B cell (primary cell): ENCODE data around the gene SLC10A6. TPM values are rescaled to one million over a fixed set of nuclear protein-coding genes. Genes with fewer than 3 reads are reported as not detected.

ENCODE experiments used
- ATAC-seq: fragments of 200-7000 bp; cut with Tn5 transposase; one replicate; pipeline ENCODE4 v1.10.0; 2021; ENCODE audit warnings: low read depth, mild to moderate bottlenecking, moderate number of reproducible peaks, moderate library complexity
- CTCF ChIA-PET: fragments of 350-600 bp; sonication (Branson Sonifier 250); formaldehyde crosslinking; loops from one replicate; lab custom pipeline; 2021; ENCODE audit warnings: antibody characterized with exemption, inconsistent platforms; lab: Charles Lee
- POLR2A ChIA-PET: fragments of 350-600 bp; sonication (Branson Sonifier 250); formaldehyde crosslinking; loops from one replicate; lab custom pipeline; 2021; ENCODE audit warnings: antibody characterized with exemption; lab: Charles Lee
- DNase-seq: peaks from one replicate; pipeline ENCODE4 v3.0.0; 2013
- H2AFZ ChIP-seq: 2 replicates; pipeline ENCODE4 v1.6.1; 2012; ENCODE audit warnings: mild to moderate bottlenecking, low read depth, low read length; ENCODE audit not compliant: insufficient read depth, poor library complexity, severe bottlenecking
- H3K27ac ChIP-seq, 2 donors: 1 replicate in 1 of 2; 2 replicates in 1 of 2; pipeline ENCODE4 v1.5.1; 2012 to 2013; ENCODE audit warnings: low read length in 2 of 2, mild to moderate bottlenecking in 2 of 2, moderate library complexity in 1 of 2
- H3K27me3 ChIP-seq, 4 experiments: fragments of 200-600 bp in 1 of 4; sonication (generic) in 1 of 4; replicated peaks in 1 of 4; 1 replicate in 2 of 4; 2 replicates in 2 of 4; pipeline versions ENCODE4 v1.6.1 to v1.7.0; 2013 to 2016; ENCODE audit warnings: low read length in 3 of 4, mild to moderate bottlenecking in 2 of 4, mixed read lengths in 1 of 4, moderate library complexity in 1 of 4; ENCODE audit not compliant: insufficient read depth in 4 of 4, control insufficient read depth in 3 of 4; ENCODE audit errors: control extremely low read depth in 1 of 4
- H3K36me3 ChIP-seq, 2 experiments: replicated peaks in 1 of 2; 1 replicate in 1 of 2; 2 replicates in 1 of 2; pipeline versions ENCODE4 v1.6.1 to v1.7.1; 2013; ENCODE audit warnings: low read length in 1 of 2; ENCODE audit not compliant: insufficient read depth in 2 of 2, control insufficient read depth in 1 of 2; ENCODE audit errors: control extremely low read depth in 1 of 2, extremely low read depth in 1 of 2
- H3K4me1 ChIP-seq, 2 donors: fragments of 200-600 bp in 1 of 2; sonication (generic) in 1 of 2; 1 replicate in 1 of 2; 2 replicates in 1 of 2; pipeline versions ENCODE4 v1.5.1 to v1.6.1; 2013 to 2017; ENCODE audit warnings: low read length in 2 of 2; ENCODE audit not compliant: control insufficient read depth in 2 of 2, insufficient read depth in 2 of 2
- H3K4me2 ChIP-seq: replicated peaks from 2 replicates; pipeline ENCODE3; 2012; ENCODE audit warnings: mild to moderate bottlenecking, low read depth, low read length; ENCODE audit not compliant: poor library complexity, severe bottlenecking
- H3K4me3 ChIP-seq, 5 experiments: fragments of 200-600 bp in 1 of 5; sonication (generic) in 1 of 5; 1 replicate in 3 of 5; 2 replicates in 2 of 5; pipeline versions ENCODE4 v1.5.1 to v1.7.0; 2011 to 2016; ENCODE audit warnings: low read length in 4 of 5, mild to moderate bottlenecking in 4 of 5, low read depth in 2 of 5, control low read depth in 1 of 5, moderate library complexity in 1 of 5; ENCODE audit not compliant: insufficient read depth in 1 of 5; ENCODE audit errors: control extremely low read depth in 1 of 5, extremely low read depth in 1 of 5
- H3K79me2 ChIP-seq: fragments of 200-600 bp; sonication (generic); one replicate; pipeline ENCODE4 v1.6.0; 2016; ENCODE audit warnings: low read length; ENCODE audit not compliant: control insufficient read depth, insufficient read depth
- H3K9ac ChIP-seq: fragments of 200-600 bp; sonication (generic); 2 replicates; pipeline ENCODE4 v1.6.1; 2017; ENCODE audit warnings: mild to moderate bottlenecking, low read length, moderate library complexity
- H3K9me3 ChIP-seq, 3 donors: one replicate each; pipeline versions ENCODE4 v1.6.1 to v1.7.1; 2013; ENCODE audit warnings: low read length in 2 of 3; ENCODE audit not compliant: control insufficient read depth in 2 of 3, insufficient read depth in 1 of 3; ENCODE audit errors: control extremely low read depth in 1 of 3
- H4K20me1 ChIP-seq: 2 replicates; pipeline ENCODE4 v1.6.0; 2012; ENCODE audit warnings: mild to moderate bottlenecking, low read length; ENCODE audit not compliant: insufficient read depth, control insufficient read depth, poor library complexity, severe bottlenecking
- H3K27ac Mint-ChIP-seq: one replicate; pipeline ENCODE4 v1.8.0; 2021; ENCODE audit warnings: mixed read lengths
- H3K27me3 Mint-ChIP-seq: one replicate; pipeline ENCODE4 v1.8.0; 2021; ENCODE audit warnings: mixed read lengths
- H3K4me1 Mint-ChIP-seq: one replicate; pipeline ENCODE4 v1.8.0; 2021; ENCODE audit warnings: mixed read lengths
- H3K4me3 Mint-ChIP-seq: one replicate; pipeline ENCODE4 v1.8.0; 2021; ENCODE audit warnings: mixed read lengths
- H3K9me3 Mint-ChIP-seq: one replicate; pipeline ENCODE4 v1.8.0; 2022; ENCODE audit warnings: mixed read lengths; ENCODE audit not compliant: insufficient read depth
- CTCF ChIP-seq: fragments of 200-600 bp; IDR thresholded peaks from one replicate; pipeline ENCODE4 v1.8.0; 2022; ENCODE audit warnings: antibody characterized with exemption, mild to moderate bottlenecking
- EZH2 ChIP-seq: IDR thresholded peaks from 2 replicates; pipeline ENCODE4 v1.6.1; 2012; ENCODE audit warnings: borderline replicate concordance, low read depth, mild to moderate bottlenecking, moderate library complexity, low read length; ENCODE audit not compliant: insufficient read depth, poor library complexity, severe bottlenecking
- WGBS: methylation state at CpG from one replicate; pipeline ENCODE4 v1.1.5; 2013; ENCODE audit warnings: missing lambda C conversion rate; ENCODE audit not compliant: insufficient coverage; 5-methylcytosine and 5-hydroxymethylcytosine counted together
- intact Hi-C: fragments of 100-400 bp; cut with micrococcal nuclease; formaldehyde crosslinking; loops from one replicate; pipeline ENCODE4 v1.10.0; 2022
- polyA plus RNA-seq: library from polyadenylated mRNA; depleted of rRNA; stranded (reverse); fragments of >200 nt; gene quantifications from 2 replicates; pipeline ENCODE4 v1.2.3, GENCODE V29; 2012
- total RNA-seq, 2 donors: library from RNA; stranded (reverse); fragments of 120-200 nt in 1 of 2; gene quantifications; 1 replicate in 1 of 2; 2 replicates in 1 of 2; pipeline versions ENCODE4 v1.2.3 to v1.2.4, GENCODE V29; 2013 to 2022

Gene SLC10A6
- total and polyA plus RNA-seq, 2 donors (not counting 1 experiment from before 2014, with no cell fraction given): not detected

GRCh38 chr4:86809809-86810208 is 39.4 kb downstream of the SLC10A6 start:
- Mint-ChIP-seq H3K4me3 (no peak overlapping the region), H3K27me3 (no peaks in the 10 kb centered on the region), H3K9me3 (no peaks in the 10 kb centered on the region), H3K27ac (no peak overlapping the region), H3K4me1 (no peaks in the 10 kb centered on the region)
- ATAC-seq: no peak
- intact Hi-C loops: no loop called here
- ChIA-PET CTCF (no interaction called here), POLR2A (no interaction called here)
- Histone ChIP-seq H3K4me3 (no peak overlapping the region), H3K4me2 (no peak overlapping the region), H3K36me3 (no peaks in the 10 kb centered on the region), H3K27me3 (no peaks in the 10 kb centered on the region), H3K79me2 (no peaks in the 10 kb centered on the region), H3K4me1 (no peaks in the 10 kb centered on the region), H2AFZ (no peak overlapping the region), H4K20me1 (no peaks in the 10 kb centered on the region), H3K9ac (no peak overlapping the region), H3K9me3 (no peaks in the 10 kb centered on the region), H3K27ac (no peak overlapping the region)
- DNase-seq: no peak
- no peak for TF ChIP-seq CTCF
- TF ChIP-seq EZH2: no peak
- WGBS: 94% methylated on average over 2 of the region's 3 CpGs

GRCh38 chr4:86791126-86791525 is 58.1 kb downstream of the SLC10A6 start:
- intact Hi-C loops: no loop called here
- TF ChIP-seq EZH2 (no peak), CTCF (no peak)
- no peaks in the 10 kb centered on the region for H3K4me1 ChIP-seq
- Mint-ChIP-seq H3K27ac (no peak overlapping the region), H3K4me1 (no peaks in the 10 kb centered on the region), H3K27me3 (peaks cover 5% of the 10 kb centered on the region), H3K9me3 (peaks cover 2% of the 10 kb centered on the region), H3K4me3 (no peak overlapping the region)
- no peak overlapping the region for H3K4me2 ChIP-seq
- H2AFZ ChIP-seq: no peak overlapping the region
- DNase-seq (no peak), ATAC-seq (no peak)
- no peak overlapping the region for H3K9ac ChIP-seq
- ChIA-PET POLR2A (no interaction called here), CTCF (no interaction called here)
- no peaks in the 10 kb centered on the region for H3K79me2 ChIP-seq
- no peaks in the 10 kb centered on the region for H4K20me1 ChIP-seq
- no peaks in the 10 kb centered on the region for H3K36me3 ChIP-seq
- H3K27ac ChIP-seq: no peak overlapping the region
- peaks cover 0 to 6% (median 0%) of the 10 kb centered on the region in 3 donors for H3K9me3 ChIP-seq
- no peak overlapping the region for H3K4me3 ChIP-seq
- over 99% methylated on average over 8 of the region's 8 CpGs for WGBS
- H3K27me3 ChIP-seq: peaks cover 0 to 2% (median 0%) of the 10 kb centered on the region in 4 experiments
